HG03139 (cell line): Measurements from ENCODE around the gene FBXO36.
A peak's percentile ranks its signal among the peaks of the same experiment; 100 is the strongest.
"Not testable (repeated sequence)": the region's sequence is repeated elsewhere in the genome, so short reads cannot be mapped to it uniquely, and the experiment has no call there.

Experiments used
- ATAC-seq: cut with Tn5 transposase; IDR thresholded peaks from one replicate; pipeline ENCODE4 v1.9.1; 2021; ENCODE audit not compliant: unreplicated experiment

The FBXO36 gene

GRCh38 chr2:229910832-229911412 lies 11.4 kb upstream of the FBXO36 start:
- ATAC-seq = peak; percentile 71

- no peak for ATAC-seq
Measured at GRCh38 chr2:229914171-229914570, 8.1 kb upstream of the FBXO36 start.

- no peak for ATAC-seq
Measured at GRCh38 chr2:229917793-229918192, 4.5 kb upstream of the FBXO36 start.

- ATAC-seq = no peak
Measured at GRCh38 chr2:229920011-229920641, 2.2 kb upstream of the FBXO36 start.

- peak; percentile 24 for ATAC-seq
Measured at GRCh38 chr2:229921101-229921891, 1.0 kb upstream of the FBXO36 start.

- peak; percentile 62 for ATAC-seq
Measured at GRCh38 chr2:229921892-229922448, 333 bp upstream of the FBXO36 start, which contains the start of gene TRIP12. TSS of gene TRIP12 (minus strand) at chr2:229922009. CDS start at chr2:229880079, 41,930 bp downstream.

- ATAC-seq = not testable (repeated sequence)
Measured at GRCh38 chr2:229924541-229924940, 2.2 kb downstream of the FBXO36 start.

- ATAC-seq = no peak
Measured at GRCh38 chr2:229925201-229925600, 2.9 kb downstream of the FBXO36 start.

GRCh38 chr2:229927817-229928321 lies 5.6 kb downstream of the FBXO36 start:
- no peak for ATAC-seq

GRCh38 chr2:229930656-229931055 lies 8.4 kb downstream of the FBXO36 start:
- no peak for ATAC-seq

- no peak for ATAC-seq
Measured at GRCh38 chr2:229931241-229931640, 8.9 kb downstream of the FBXO36 start.

GRCh38 chr2:229937537-229937936 lies 15.2 kb downstream of the FBXO36 start:
- ATAC-seq = no peak

GRCh38 chr2:229942671-229943070 lies 20.4 kb downstream of the FBXO36 start:
- no peak for ATAC-seq

GRCh38 chr2:229943171-229943570 lies 20.9 kb downstream of the FBXO36 start:
- ATAC-seq = no peak

GRCh38 chr2:229943770-229944449 lies 21.6 kb downstream of the FBXO36 start:
- no peak for ATAC-seq

GRCh38 chr2:229945975-229946374 lies 23.7 kb downstream of the FBXO36 start:
- ATAC-seq = no peak

GRCh38 chr2:229947544-229947943 lies 25.2 kb downstream of the FBXO36 start:
- ATAC-seq = no peak

GRCh38 chr2:229952256-229952835 lies 30.0 kb downstream of the FBXO36 start:
- ATAC-seq = no peak

- no peak for ATAC-seq
Measured at GRCh38 chr2:229955663-229956062, 33.4 kb downstream of the FBXO36 start.

- no peak for ATAC-seq
Measured at GRCh38 chr2:229956491-229956890, 34.2 kb downstream of the FBXO36 start.

- ATAC-seq = not testable (repeated sequence)
Measured at GRCh38 chr2:229963596-229963995, 41.3 kb downstream of the FBXO36 start.
